Thymus (tissue), 11 donors: ENCODE results near the gene SYS1. TPM values are rescaled to one million over a fixed set of nuclear protein-coding genes. Genes with fewer than 3 reads are reported as not detected.
A peak's percentile ranks its signal among the peaks of the same experiment; 100 is the strongest.

ENCODE experiments used
- DNase-seq, 9 donors: peaks; one replicate each; pipeline ENCODE4 v3.0.0-alpha.2; 2013; ENCODE audit warnings: low spot score in 9 of 9, low read depth in 6 of 9, missing footprints in 1 of 9
- H3K27ac ChIP-seq, 2 donors: one replicate each; pipeline ENCODE4 v1.5.1; 2013; ENCODE audit warnings: control low read depth in 1 of 2, low read depth in 1 of 2, low read length in 1 of 2, mild to moderate bottlenecking in 1 of 2, moderate library complexity in 1 of 2
- H3K27me3 ChIP-seq, 2 donors: one replicate each; pipeline ENCODE4 v1.5.1; 2013; ENCODE audit warnings: low read length in 1 of 2; ENCODE audit not compliant: control insufficient read depth in 2 of 2, insufficient read depth in 1 of 2
- H3K36me3 ChIP-seq, 2 donors: one replicate each; pipeline ENCODE4 v1.5.1; 2013; ENCODE audit warnings: low read length in 1 of 2, mild to moderate bottlenecking in 1 of 2, moderate library complexity in 1 of 2; ENCODE audit not compliant: control insufficient read depth in 2 of 2, insufficient read depth in 2 of 2
- H3K4me1 ChIP-seq, 2 donors: one replicate each; pipeline ENCODE4 v1.5.1; 2013; ENCODE audit warnings: low read length in 2 of 2; ENCODE audit not compliant: control insufficient read depth in 2 of 2, insufficient read depth in 2 of 2
- H3K4me3 ChIP-seq, 2 donors: one replicate each; pipeline ENCODE4 v1.5.1; 2013; ENCODE audit warnings: low read length in 2 of 2, control low read depth in 1 of 2, mild to moderate bottlenecking in 1 of 2
- H3K9me3 ChIP-seq, 2 donors: one replicate each; pipeline ENCODE4 v1.5.1; 2013; ENCODE audit warnings: low read length in 1 of 2, mild to moderate bottlenecking in 1 of 2; ENCODE audit not compliant: control insufficient read depth in 2 of 2, insufficient read depth in 1 of 2
- WGBS: extraction: QIAGEN DNeasy Blood & Tissue Kit; methylation state at CpG from one replicate; pipeline ENCODE4 v1.1.7; 2013; 5-methylcytosine and 5-hydroxymethylcytosine counted together
- polyA plus RNA-seq: library from polyadenylated mRNA; stranded (reverse); fragments of 200-250 nt; gene quantifications from one replicate; pipeline ENCODE4 v1.2.3, GENCODE V29; 2013
- total RNA-seq: library from RNA; stranded (reverse); fragments of 120-200 nt; gene quantifications from one replicate; pipeline ENCODE4 v1.2.4, GENCODE V29; 2013
- donor health status: healthy.

The SYS1 gene
- total and polyA plus RNA-seq, 2 donors: 15.2 to 19.7 TPM

DNA sequence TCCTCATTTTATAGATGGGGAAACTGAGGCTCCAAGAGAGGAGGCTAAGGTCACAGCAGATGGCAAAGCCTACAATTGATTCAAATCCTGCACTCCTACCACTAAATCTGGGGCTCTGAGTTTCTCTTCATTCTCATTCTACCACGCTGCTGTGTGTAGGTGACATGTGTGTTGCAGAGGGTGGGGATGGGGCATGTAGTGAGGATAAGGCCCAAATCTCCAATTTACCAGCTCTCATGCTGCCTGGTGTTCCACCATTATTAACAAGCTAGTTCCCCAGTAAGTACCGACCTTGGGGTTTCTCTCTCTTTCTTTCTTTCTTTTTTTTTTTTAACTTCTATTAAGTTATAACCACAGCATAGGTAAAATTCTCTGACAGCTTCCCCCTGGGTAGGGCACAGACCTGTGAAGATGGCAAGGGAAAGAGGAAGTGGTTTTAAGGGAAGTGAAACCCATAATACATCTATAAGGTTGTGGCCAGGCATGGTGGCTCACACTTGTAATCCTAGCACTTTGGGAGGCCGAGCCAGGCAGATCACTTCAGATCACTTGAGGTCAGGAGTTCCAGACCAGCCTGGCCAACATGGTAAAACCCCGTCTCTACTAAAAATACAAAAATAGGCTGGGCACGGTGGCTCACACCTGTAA is 41.9 kb upstream of the SYS1 start:
- H3K9me3 ChIP-seq: no peaks in the 10 kb centered on the region
- no peak overlapping the region for H3K4me3 ChIP-seq
- no peak overlapping the region for H3K27ac ChIP-seq
- WGBS: 50% methylated on average over 5 of the region's 5 CpGs
- H3K4me1 ChIP-seq: peaks cover 0 to 10% of the 10 kb centered on the region in 2 donors
- H3K36me3 ChIP-seq: no peaks in the 10 kb centered on the region
- DNase-seq: peak in 2 of 9 donors; percentile 13 to 34
- H3K27me3 ChIP-seq: peaks cover 14 to 30% of the 10 kb centered on the region in 2 donors

DNA sequence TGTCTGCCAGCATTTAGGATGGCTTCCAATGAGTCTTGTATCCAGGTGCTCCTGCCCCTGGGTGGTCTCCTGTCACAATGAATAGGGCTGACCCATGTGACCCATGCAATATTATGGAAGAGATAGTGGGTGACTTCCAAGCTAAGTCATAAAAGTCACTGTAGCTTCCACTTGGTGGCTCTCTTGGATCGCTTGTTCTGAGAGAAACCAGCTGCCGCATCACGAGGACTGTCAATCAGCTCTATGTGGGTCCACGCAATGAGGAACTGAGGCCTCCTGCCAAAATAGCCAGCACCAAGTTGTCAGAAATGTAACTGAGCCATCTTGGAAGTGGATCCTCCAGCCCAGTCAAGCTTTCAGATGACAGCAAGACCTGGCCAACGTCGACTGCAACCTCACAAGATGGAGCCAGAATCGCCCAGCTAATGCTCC is 40.0 kb upstream of the SYS1 start:
- no peak overlapping the region for H3K27ac ChIP-seq

DNA sequence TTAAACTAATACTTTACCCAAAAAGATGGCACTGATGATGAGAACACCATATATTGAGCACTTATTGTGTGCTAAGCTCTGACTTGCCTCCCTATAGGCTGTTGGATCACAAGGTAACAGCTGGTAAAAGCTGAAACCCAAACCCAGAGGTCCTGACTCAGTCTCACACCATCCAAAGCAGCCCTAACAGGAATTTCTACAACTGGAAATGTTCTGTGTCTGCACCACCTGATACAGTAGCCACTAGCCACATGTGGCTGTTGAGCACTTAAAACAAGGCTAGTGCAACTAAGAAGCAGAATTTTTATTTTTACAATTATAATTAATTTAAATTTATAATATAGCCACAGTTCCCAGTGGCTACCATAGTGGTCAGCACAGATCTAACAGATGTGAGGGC is 39.2 kb upstream of the SYS1 start:
- DNase-seq: no peak
- Histone ChIP-seq H3K9me3 (no peaks in the 10 kb centered on the region), H3K27ac (no peak overlapping the region)

More for the DNA sequence above, 40.0 kb upstream of the SYS1 start:
- Histone ChIP-seq H3K4me3 (no peak overlapping the region), H3K36me3 (no peaks in the 10 kb centered on the region), H3K27me3 (peaks cover 0 to 11% of the 10 kb centered on the region in 2 donors), H3K9me3 (no peaks in the 10 kb centered on the region), H3K4me1 (peaks cover 0 to 10% of the 10 kb centered on the region in 2 donors)
- DNase-seq: peak in 2 of 9 donors; percentile 19 to 43
- 65% methylated on average over 7 of the region's 7 CpGs for WGBS

DNA sequence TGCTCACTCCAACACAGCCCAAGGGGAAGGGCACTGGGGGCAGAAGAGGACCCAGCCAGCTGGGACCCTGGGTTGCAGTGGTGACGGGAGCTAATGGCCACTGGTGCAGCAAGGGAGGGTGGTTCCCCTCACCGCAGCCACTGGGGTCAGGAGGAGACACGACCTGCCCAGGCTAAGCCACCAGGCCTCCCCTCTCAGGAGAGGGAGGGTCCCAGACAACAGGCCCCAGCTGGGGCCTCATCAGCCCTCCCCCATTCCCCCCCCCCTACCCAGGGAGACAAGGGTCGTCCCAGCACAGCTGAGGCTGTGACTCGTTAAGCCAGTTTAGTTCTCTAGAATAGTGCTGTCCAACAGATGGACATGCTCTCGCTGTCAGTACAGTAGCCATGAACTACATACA is 37.6 kb upstream of the SYS1 start:
- Histone ChIP-seq H3K4me1 (no peaks in the 10 kb centered on the region), H3K36me3 (no peaks in the 10 kb centered on the region), H3K4me3 (no peak overlapping the region), H3K9me3 (no peaks in the 10 kb centered on the region), H3K27ac (no peak overlapping the region), H3K27me3 (no peaks in the 10 kb centered on the region)
- DNase-seq: no peak
- 93% methylated on average over 6 of the region's 6 CpGs for WGBS

More for the DNA sequence above, 39.2 kb upstream of the SYS1 start:
- H3K27me3 ChIP-seq: peaks cover 0 to 3% of the 10 kb centered on the region in 2 donors
- H3K36me3 ChIP-seq: no peaks in the 10 kb centered on the region
- peaks cover 0 to 7% of the 10 kb centered on the region in 2 donors for H3K4me1 ChIP-seq
- no peak overlapping the region for H3K4me3 ChIP-seq

DNA sequence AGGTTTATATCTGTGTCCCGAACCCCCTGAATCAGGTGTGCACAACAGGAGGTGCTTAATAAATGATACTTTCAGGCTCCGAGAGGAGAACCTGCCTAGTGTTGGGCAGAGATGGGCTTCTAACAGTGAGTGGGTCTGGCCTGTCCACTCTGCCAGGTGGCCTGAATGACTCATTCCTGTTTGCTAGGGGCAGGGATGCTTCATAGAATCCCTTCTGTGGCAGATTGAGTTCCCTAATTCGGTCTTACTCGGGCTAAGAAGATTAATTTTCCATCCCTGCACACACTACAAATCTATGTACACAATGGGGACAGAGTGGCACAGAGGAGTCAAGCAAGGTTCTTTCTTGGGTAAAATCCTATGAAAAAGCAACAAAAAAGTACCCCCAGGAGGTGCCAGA is 34.5 kb upstream of the SYS1 start:
- Histone ChIP-seq H3K4me1 (no peaks in the 10 kb centered on the region), H3K27me3 (no peaks in the 10 kb centered on the region), H3K9me3 (no peaks in the 10 kb centered on the region), H3K4me3 (no peak overlapping the region), H3K36me3 (no peaks in the 10 kb centered on the region), H3K27ac (no peak overlapping the region)
- WGBS: 95% methylated on average over 4 of the region's 4 CpGs
- no peak for DNase-seq

DNA sequence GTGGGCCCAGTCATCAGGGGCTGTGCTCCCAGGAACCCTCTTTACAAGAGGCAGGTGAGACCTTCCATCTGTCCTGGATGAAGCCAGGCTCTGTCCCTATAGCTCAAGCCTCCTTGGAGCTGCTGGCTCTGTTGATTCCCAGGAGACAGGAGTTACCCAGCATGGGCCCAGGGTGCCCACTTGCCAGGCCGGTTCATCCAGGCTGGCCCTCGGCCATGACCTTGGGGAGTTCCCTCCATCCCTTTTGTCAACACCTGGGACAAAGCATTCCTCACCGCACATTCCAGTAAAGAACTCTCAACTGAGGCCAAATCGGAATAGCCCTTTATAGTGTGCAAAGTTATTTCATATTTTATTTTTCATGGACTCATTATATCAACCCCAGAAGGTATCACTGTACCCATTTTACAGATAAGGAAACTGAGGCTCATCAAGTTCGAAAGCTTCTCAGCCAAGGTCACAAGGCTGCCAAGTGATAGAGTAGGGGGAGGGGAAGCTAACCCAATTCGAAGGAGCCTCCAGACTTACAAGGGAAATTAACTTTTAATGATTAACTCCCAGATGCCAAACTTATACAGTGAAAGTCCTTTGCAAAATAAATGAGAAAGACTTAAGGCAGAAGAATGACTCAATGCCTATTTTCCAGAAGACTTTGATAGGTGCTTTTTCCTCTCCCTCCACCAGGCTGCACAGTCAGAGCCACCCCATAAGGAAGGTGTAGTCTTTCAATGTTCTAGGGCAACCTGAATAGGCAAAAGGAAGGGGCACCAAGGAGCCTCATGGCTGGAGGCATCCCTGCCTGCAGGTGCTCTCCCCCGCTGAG is 33.2 kb upstream of the SYS1 start:
- no peak overlapping the region for H3K27ac ChIP-seq
- 89% methylated on average over 7 of the region's 7 CpGs for WGBS
- H3K4me3 ChIP-seq: no peak overlapping the region
- H3K4me1 ChIP-seq: no peaks in the 10 kb centered on the region
- DNase-seq: no peak
- no peaks in the 10 kb centered on the region for H3K27me3 ChIP-seq
- H3K36me3 ChIP-seq: no peaks in the 10 kb centered on the region
- H3K9me3 ChIP-seq: no peaks in the 10 kb centered on the region

DNA sequence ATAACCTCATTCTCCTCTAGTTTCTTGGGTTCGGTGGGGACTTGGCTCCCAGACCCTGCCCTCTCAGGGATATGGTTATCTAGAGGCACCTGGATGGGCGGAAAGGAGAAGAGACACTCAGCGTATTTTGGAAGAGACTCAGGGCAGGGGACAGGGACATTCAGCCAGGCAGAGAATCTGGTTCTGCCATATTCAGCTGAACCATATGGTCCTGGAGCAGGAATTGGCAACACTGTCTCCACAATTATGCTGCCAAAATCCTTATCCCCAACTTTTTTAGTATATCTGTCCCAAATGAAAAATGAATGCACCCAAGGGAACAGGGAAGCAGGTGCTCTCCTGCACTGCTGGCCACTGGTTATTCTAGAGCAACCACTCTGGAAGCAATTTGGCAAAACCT is 32.5 kb upstream of the SYS1 start:
- Histone ChIP-seq H3K27ac (no peak overlapping the region), H3K4me3 (no peak overlapping the region), H3K27me3 (no peaks in the 10 kb centered on the region), H3K36me3 (no peaks in the 10 kb centered on the region), H3K9me3 (no peaks in the 10 kb centered on the region), H3K4me1 (no peaks in the 10 kb centered on the region)
- no peak for DNase-seq
- 94% methylated on average over 3 of the region's 3 CpGs for WGBS

DNA sequence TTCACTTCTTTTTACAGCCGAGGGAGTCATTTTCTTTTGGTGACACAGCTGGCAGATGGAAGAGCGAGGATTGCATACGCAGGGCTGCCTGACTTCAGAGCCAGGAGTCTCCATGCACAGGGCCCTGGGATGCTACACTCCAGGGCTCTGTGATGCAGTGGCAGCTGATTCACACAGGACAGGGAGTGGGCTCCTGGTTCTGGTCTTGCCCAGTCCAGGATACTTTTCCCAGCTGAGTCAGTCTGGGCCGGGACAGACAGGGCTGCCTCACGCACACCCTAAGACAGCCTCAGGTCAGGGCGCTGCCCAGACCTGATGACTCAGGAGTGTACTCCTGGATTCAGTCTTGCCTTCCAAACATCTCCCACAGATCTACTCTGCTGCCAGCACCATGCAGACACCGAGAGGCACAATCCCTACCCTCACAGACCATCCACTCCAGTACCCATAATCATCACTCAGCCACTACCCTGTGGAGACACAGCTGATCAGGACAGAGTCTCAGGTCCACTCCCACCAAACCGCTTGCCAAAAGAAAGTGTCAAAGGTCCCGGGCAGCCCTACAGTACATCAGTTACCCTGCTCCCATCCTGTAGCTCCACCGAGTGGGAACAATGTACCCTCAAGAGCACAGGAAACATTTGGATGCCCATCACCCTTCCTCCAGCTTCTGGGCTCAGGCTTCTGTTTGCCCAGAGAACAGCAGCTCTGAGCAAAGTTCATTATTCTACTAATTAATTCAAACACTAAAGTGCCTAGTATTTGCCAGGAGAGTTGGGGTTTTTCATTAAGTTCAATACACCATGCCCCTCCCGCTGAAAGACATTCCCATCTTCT is 26.2 kb upstream of the SYS1 start:
- WGBS: 94% methylated on average over 11 of the region's 11 CpGs
- Histone ChIP-seq H3K27ac (no peak overlapping the region), H3K27me3 (peaks cover 0 to 2% of the 10 kb centered on the region in 2 donors), H3K9me3 (no peaks in the 10 kb centered on the region), H3K4me1 (no peaks in the 10 kb centered on the region), H3K4me3 (no peak overlapping the region), H3K36me3 (no peaks in the 10 kb centered on the region)
- no peak for DNase-seq
